Measurements from ENCODE around the gene OR2T8.

The OR2T8 gene

DNA sequence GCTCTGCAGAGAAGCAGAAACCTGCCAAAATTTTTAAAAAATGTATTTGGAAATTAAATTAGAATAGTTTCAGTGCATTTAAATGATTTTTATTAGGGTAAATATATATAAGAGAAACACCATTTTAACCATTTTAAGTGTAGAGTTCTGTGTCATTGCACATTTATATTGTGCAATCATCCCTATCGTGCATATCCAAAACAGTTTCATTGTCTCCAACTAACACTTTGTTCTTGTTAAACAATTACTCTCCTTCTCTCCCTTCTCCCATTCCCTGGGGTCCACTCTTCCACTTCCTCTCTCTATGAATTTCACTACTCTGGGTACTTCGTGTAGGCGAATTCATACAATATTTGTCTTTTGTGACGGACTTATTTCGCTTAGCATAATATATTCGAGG is 22.6 kb downstream of the OR2T8 start:
- no peaks in the 10 kb centered on the region for H3K27me3 ChIP-seq (ENCODE audit: control insufficient read depth, low read length)
- H3F3A ChIP-seq (ENCODE audit: control insufficient read depth, insufficient read depth) = no peaks in the 10 kb centered on the region
- no peaks in the 10 kb centered on the region; the same call in 1 of the 2 replicates for H3K4me1 ChIP-seq (ENCODE audit: control insufficient read depth, low read length)
- no peak overlapping the region for H3K27ac ChIP-seq (ENCODE audit: low read depth, low read length)
- H3K79me2 ChIP-seq (ENCODE audit: control insufficient read depth, low read length) = no peaks in the 10 kb centered on the region
- H3K9me3 ChIP-seq (ENCODE audit: control insufficient read depth, insufficient read depth, low read length) = no peaks in the 10 kb centered on the region
- H3K9me2 ChIP-seq (replicated peaks; ENCODE audit: control insufficient read depth, low read length) = no peaks in the 10 kb centered on the region
- no peak overlapping the region for H3K4me2 ChIP-seq (ENCODE audit: low read length)
- H3K4me3 ChIP-seq (ENCODE audit: low read length) = no peak overlapping the region
- H4K20me1 ChIP-seq (ENCODE audit: control insufficient read depth, insufficient read depth, low read depth, low read length) = no peaks in the 10 kb centered on the region
- no peaks in the 10 kb centered on the region for H3K36me3 ChIP-seq (ENCODE audit: control insufficient read depth, low read length)
- no peak for TF ChIP-seq EZH2phosphoT487 (IDR thresholded peaks at IDR 0.05; ENCODE audit: borderline replicate concordance, low read length)
- TF ChIP-seq, protein P1, sequence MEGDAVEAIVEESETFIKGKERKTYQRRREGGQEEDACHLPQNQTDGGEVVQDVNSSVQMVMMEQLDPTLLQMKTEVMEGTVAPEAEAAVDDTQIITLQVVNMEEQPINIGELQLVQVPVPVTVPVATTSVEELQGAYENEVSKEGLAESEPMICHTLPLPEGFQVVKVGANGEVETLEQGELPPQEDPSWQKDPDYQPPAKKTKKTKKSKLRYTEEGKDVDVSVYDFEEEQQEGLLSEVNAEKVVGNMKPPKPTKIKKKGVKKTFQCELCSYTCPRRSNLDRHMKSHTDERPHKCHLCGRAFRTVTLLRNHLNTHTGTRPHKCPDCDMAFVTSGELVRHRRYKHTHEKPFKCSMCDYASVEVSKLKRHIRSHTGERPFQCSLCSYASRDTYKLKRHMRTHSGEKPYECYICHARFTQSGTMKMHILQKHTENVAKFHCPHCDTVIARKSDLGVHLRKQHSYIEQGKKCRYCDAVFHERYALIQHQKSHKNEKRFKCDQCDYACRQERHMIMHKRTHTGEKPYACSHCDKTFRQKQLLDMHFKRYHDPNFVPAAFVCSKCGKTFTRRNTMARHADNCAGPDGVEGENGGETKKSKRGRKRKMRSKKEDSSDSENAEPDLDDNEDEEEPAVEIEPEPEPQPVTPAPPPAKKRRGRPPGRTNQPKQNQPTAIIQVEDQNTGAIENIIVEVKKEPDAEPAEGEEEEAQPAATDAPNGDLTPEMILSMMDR (IDR thresholded peaks at IDR 0.05; ENCODE audit: low read depth, low read length, poor library complexity, severe bottlenecking) = no peak

DNA sequence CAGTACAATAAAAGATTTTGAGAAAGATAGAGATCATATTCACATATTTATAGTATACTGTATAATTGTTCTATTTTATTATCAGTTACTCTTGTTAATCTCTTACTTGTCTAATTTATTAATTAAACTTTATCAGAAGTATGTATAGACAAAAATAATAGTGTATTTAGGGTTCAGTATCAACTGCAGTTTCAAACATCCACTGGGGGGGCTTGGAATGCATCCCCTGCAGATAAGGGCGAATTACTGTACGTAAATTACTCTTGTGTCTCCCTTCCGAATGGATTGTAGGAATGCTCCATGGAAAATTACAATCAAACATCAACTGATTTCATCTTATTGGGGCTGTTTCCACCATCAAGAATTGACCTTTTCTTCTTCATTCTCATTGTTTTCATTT is 28.5 kb downstream of the OR2T8 start, which contains the start of gene OR2L8:
TSS of gene OR2L8 (plus strand) at position 301 of the 400 bp plus-strand sequence. CDS start at position 301, 0 bp downstream.
- no peak within 1 kb of the TSS for H3K4me3 ChIP-seq (ENCODE audit: low read length)
- H3K79me2 ChIP-seq (ENCODE audit: control insufficient read depth, low read length) = no peaks in the 10 kb centered on the region
- H3K27ac ChIP-seq (ENCODE audit: low read depth, low read length) = no peak within 1 kb of the TSS
- H3K4me1 ChIP-seq (ENCODE audit: control insufficient read depth, low read length) = no peaks in the 10 kb centered on the region
- H4K20me1 ChIP-seq (ENCODE audit: control insufficient read depth, insufficient read depth, low read depth, low read length) = no peaks in the 10 kb centered on the region
- H3K9me3 ChIP-seq (ENCODE audit: control insufficient read depth, insufficient read depth, low read length) = no peaks in the 10 kb centered on the region
- H3K9me2 ChIP-seq (replicated peaks; ENCODE audit: control insufficient read depth, low read length) = no peaks in the 10 kb centered on the region
- no peaks in the 10 kb centered on the region for H3F3A ChIP-seq (ENCODE audit: control insufficient read depth, insufficient read depth)
- no peak for TF ChIP-seq EZH2phosphoT487 (IDR thresholded peaks at IDR 0.05; ENCODE audit: borderline replicate concordance, low read length)
- no peaks in the 10 kb centered on the region for H3K27me3 ChIP-seq (ENCODE audit: control insufficient read depth, low read length)
- no peaks in the 10 kb centered on the region for H3K36me3 ChIP-seq (ENCODE audit: control insufficient read depth, low read length)
- no peak within 1 kb of the TSS for H3K4me2 ChIP-seq (ENCODE audit: low read length)

DNA sequence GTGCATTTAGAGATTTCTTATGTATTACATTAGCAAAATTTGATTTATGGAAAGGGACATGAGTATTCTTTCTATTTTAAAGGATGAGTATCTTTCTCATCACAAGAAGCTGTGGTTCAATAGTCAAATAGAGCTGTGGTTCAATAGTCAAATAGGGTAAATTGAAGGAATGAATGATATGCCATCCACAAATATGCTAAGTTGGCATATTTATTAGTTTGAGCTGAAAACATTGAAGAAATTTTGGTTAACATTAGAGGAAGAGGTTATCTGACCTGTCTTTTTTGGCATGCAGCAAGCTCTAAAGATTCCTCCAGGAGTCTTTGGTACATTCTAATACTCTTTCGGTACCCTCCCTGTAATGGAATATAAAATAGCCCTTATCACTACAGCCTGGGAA is 33.4 kb downstream of the OR2T8 start:
- Histone ChIP-seq H4K20me1 (ENCODE audit: control insufficient read depth, insufficient read depth, low read depth, low read length) (no peaks in the 10 kb centered on the region), H3K27ac (ENCODE audit: low read depth, low read length) (no peak overlapping the region), H3K4me1 (ENCODE audit: control insufficient read depth, low read length) (no peaks in the 10 kb centered on the region), H3K4me3 (ENCODE audit: low read length) (no peak overlapping the region), H3K4me2 (ENCODE audit: low read length) (no peak overlapping the region), H3K9me3 (ENCODE audit: control insufficient read depth, insufficient read depth, low read length) (no peaks in the 10 kb centered on the region), H3K79me2 (ENCODE audit: control insufficient read depth, low read length) (no peaks in the 10 kb centered on the region), H3K36me3 (ENCODE audit: control insufficient read depth, low read length) (no peaks in the 10 kb centered on the region), H3F3A (ENCODE audit: control insufficient read depth, insufficient read depth) (no peaks in the 10 kb centered on the region), H3K9me2 (replicated peaks; ENCODE audit: control insufficient read depth, low read length) (no peaks in the 10 kb centered on the region), H3K27me3 (ENCODE audit: control insufficient read depth, low read length) (no peaks in the 10 kb centered on the region)
- TF ChIP-seq, protein P1 (IDR thresholded peaks at IDR 0.05; ENCODE audit: low read depth, low read length, poor library complexity, severe bottlenecking) = no peak

DNA sequence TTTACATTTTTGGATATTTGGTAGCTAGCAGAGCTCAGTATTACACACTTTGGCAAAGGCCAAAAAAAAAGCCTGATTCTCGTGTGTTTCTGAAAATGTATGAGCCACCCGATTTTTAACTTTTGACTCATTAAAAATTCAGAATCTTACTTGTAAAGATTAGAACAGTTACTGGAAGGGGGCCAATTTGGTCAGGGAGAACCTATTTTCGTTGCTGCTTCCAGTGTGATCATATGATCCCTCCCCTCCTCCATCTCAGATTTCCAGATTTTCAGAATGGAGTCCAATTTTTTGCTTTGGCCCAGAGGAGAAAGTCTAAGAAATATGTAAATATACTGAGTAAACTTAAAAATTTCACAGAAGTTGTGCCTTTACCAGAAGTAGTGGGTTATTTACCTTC is 41.7 kb downstream of the OR2T8 start:
- Histone ChIP-seq H3K36me3 (ENCODE audit: control insufficient read depth, low read length) (no peaks in the 10 kb centered on the region), H3K9me3 (ENCODE audit: control insufficient read depth, insufficient read depth, low read length) (no peaks in the 10 kb centered on the region), H3K79me2 (ENCODE audit: control insufficient read depth, low read length) (no peaks in the 10 kb centered on the region), H3K4me1 (ENCODE audit: control insufficient read depth, low read length) (peaks cover 17% of the 10 kb centered on the region), H3K4me2 (ENCODE audit: low read length) (no peak overlapping the region), H3K9me2 (replicated peaks; ENCODE audit: control insufficient read depth, low read length) (no peaks in the 10 kb centered on the region), H3F3A (ENCODE audit: control insufficient read depth, insufficient read depth) (peaks cover 5% of the 10 kb centered on the region; the same call in 1 of the 2 replicates), H4K20me1 (ENCODE audit: control insufficient read depth, insufficient read depth, low read depth, low read length) (no peaks in the 10 kb centered on the region), H3K4me3 (ENCODE audit: low read length) (no peak overlapping the region), H3K27ac (ENCODE audit: low read depth, low read length) (no peak overlapping the region), H3K27me3 (ENCODE audit: control insufficient read depth, low read length) (no peaks in the 10 kb centered on the region)
- no peak for TF ChIP-seq EZH2phosphoT487 (IDR thresholded peaks at IDR 0.05; ENCODE audit: borderline replicate concordance, low read length)
- TF ChIP-seq, protein P1 (IDR thresholded peaks at IDR 0.05; ENCODE audit: low read depth, low read length, poor library complexity, severe bottlenecking) = no peak
